COLO668 (cell line): ENCODE data around the gene PLEKHN1.

ENCODE experiments used
- DNase-seq: peaks from one replicate; lab custom pipeline; 2025; ENCODE audit not compliant: unreplicated experiment; lab: John Stamatoyannopoulos, UW

The PLEKHN1 gene

GRCh38 chr1:1023700-1024099 is 57.4 kb downstream of the PLEKHN1 start:
- DNase-seq, result no peak

GRCh38 chr1:1024149-1024770 is 58.0 kb downstream of the PLEKHN1 start:
- DNase-seq, result no peak

GRCh38 chr1:1024771-1025699 is 58.8 kb downstream of the PLEKHN1 start:
- DNase-seq, result no peak
